K562 (cell line): ENCODE data around the gene COL9A3. TPM values are rescaled to one million over a fixed set of nuclear protein-coding genes. Genes with fewer than 3 reads are reported as not detected.
"Not testable (repeated sequence)": the region's sequence is repeated elsewhere in the genome, so short reads cannot be mapped to it uniquely, and the experiment has no call there.

ENCODE experiments used
- BHLHE40 ChIP-seq: IDR thresholded peaks from 2 replicates; pipeline ENCODE4 v1.6.1; 2011; ENCODE audit warnings: low read length, improper control_type of control experiment
- CTCF ChIP-seq, 3 experiments: IDR thresholded peaks in 2 of 3; conservative IDR thresholded peaks in 1 of 3; 2 replicates each; pipeline ENCODE4 v1.5.1; 2011 to 2012; ENCODE audit warnings: low read length in 3 of 3, mild to moderate bottlenecking in 3 of 3, control low read depth in 2 of 3, improper control_type of control experiment in 1 of 3, inconsistent platforms in 1 of 3, low read depth in 1 of 3, mixed read lengths in 1 of 3, moderate library complexity in 1 of 3; ENCODE audit not compliant: insufficient read depth in 2 of 3
- CXXC5 ChIP-seq: fragments of 250-450 bp; sonication (Bioruptor Pico); IDR thresholded peaks from 2 replicates; pipeline ENCODE4 v1.8.0; 2022; ENCODE audit warnings: inconsistent platforms, mild to moderate bottlenecking, moderate library complexity
- JUND ChIP-seq, 2 experiments: IDR thresholded peaks; 2 replicates in 1 of 2; 3 replicates in 1 of 2; pipeline ENCODE4 v1.6.1; 2011; ENCODE audit warnings: borderline replicate concordance in 2 of 2, low read depth in 2 of 2, low read length in 2 of 2, improper control_type of control experiment in 1 of 2, missing biosample characterization in 1 of 2, missing genetic modification characterization in 1 of 2, missing genetic modification reagents in 1 of 2
- RAD21 ChIP-seq, 2 experiments: fragments of 250-450 bp in 1 of 2; fragments of 450-650 bp in 1 of 2; sonication (Bioruptor Pico) in 1 of 2; formaldehyde crosslinking in 1 of 2; IDR thresholded peaks in 1 of 2; conservative IDR thresholded peaks in 1 of 2; 2 replicates each; pipeline versions ENCODE4 v1.4.0 to v1.8.0; 2020 to 2022; ENCODE audit warnings: mild to moderate bottlenecking in 2 of 2, moderate library complexity in 1 of 2
- RB1 ChIP-seq: fragments of 450-650 bp; IDR thresholded peaks from 2 replicates; pipeline ENCODE4 v1.6.1; 2017; ENCODE audit warnings: low read depth, mild to moderate bottlenecking
- SMC3 ChIP-seq: conservative IDR thresholded peaks from 2 replicates; pipeline ENCODE4 v1.6.1; 2011; ENCODE audit warnings: low read depth, low read length, improper control_type of control experiment; ENCODE audit not compliant: insufficient read depth
- ZKSCAN8 ChIP-seq: fragments of 200-800 bp; sonication (Bioruptor generic); IDR thresholded peaks from 2 replicates; pipeline ENCODE4 v1.6.1; 2016; ENCODE audit warnings: missing genetic modification characterization, missing compliant biosample characterization
- ZNF175 ChIP-seq: fragments of 200-800 bp; sonication (Bioruptor generic); IDR thresholded peaks from 2 replicates; pipeline ENCODE4 v1.6.1; 2016; ENCODE audit warnings: low read depth, mild to moderate bottlenecking, missing genetic modification characterization, missing compliant biosample characterization
- ZNF263 ChIP-seq: sonication (generic); formaldehyde crosslinking; IDR thresholded peaks from 2 replicates; pipeline ENCODE4 v1.8.0; 2022; ENCODE audit warnings: mild to moderate bottlenecking, missing genetic modification reagents, borderline replicate concordance
- polyA plus RNA-seq, 8 experiments: library from polyadenylated mRNA; depleted of rRNA in 4 of 8; stranded (reverse) in 5 of 8; unstranded in 3 of 8; fragments of >200 nt; fragmentation: Nextera tagmentation in 2 of 8; fragmentation: Illumina TruSeq in 1 of 8; extraction: Ambion mirVana in 2 of 8; extraction: Trizol in 1 of 8; gene quantifications; 2 replicates each; pipeline versions ENCODE4 v1.2.1 to v1.2.3, GENCODE V29; 2011 to 2014; ENCODE audit warnings: inconsistent platforms in 1 of 8, missing spikeins in 1 of 8
- total RNA-seq, 7 experiments: library from RNA; depleted of rRNA in 6 of 7; stranded (reverse); fragments of >200 nt in 6 of 7; fragmentation: Illumina TruSeq in 2 of 7; extraction: Trizol in 2 of 7; gene quantifications; 2 replicates each; pipeline versions ENCODE4 v1.2.1 to v1.2.3, GENCODE V29; 2011 to 2021; ENCODE audit warnings: low replicate concordance in 1 of 7

The COL9A3 gene
- total and polyA plus RNA-seq, 9 of the 15 experiments (the other 6 are each of a cell fraction or from before 2014, with no cell fraction given), result 0.14 to 3.6 (median 0.88) TPM; not detected in 1

GRCh38 chr20:62873681-62874031, 56.8 kb downstream of the COL9A3 start (continued):
- 0 out of 2 replicates have a peak, but pooled peaks have one; percentile 35 for TF ChIP-seq ZKSCAN8 (CRISPR knock-in tag)
- 0 out of 2 replicates have a peak, but pooled peaks have one; percentile 27 for TF ChIP-seq ZNF175
- peak; percentile 45 to 74 for TF ChIP-seq RAD21 (CRISPR knock-in tag; conservative IDR thresholded peaks at IDR 0.05 in 1 of 2, IDR thresholded peaks at IDR 0.05 in 1 of 2)
- TF ChIP-seq CTCF (IDR thresholded peaks at IDR 0.05 in 2 of 3, conservative IDR thresholded peaks at IDR 0.05 in 1 of 3; ENCODE audit: insufficient read depth in 2 of 3, low read depth in 1 of 3, low read length in 3 of 3), result peak; percentile 61 to 69 (median 66)
- 0 out of 2 replicates have a peak, but pooled peaks have one; percentile 35 for TF ChIP-seq RB1
- TF ChIP-seq BHLHE40, result 0 out of 2 replicates have a peak, but pooled peaks have one; percentile 39
- TF ChIP-seq ZNF263 (CRISPR knock-in tag), result peak; percentile 22; the same call in 1 of the 2 replicates
- TF ChIP-seq CXXC5 (CRISPR knock-in tag), result peak; percentile 80
- TF ChIP-seq JUND (IDR thresholded peaks at IDR 0.05; ENCODE audit: borderline replicate concordance, low read depth, low read length), result peak; percentile 69; the same call in 1 of the 2 replicates
- TF ChIP-seq JUND (tag; IDR thresholded peaks at IDR 0.05; ENCODE audit: borderline replicate concordance, low read depth, low read length), result not testable (repeated sequence)
- TF ChIP-seq SMC3, result 0 out of 2 replicates have a peak, but pooled peaks have one; percentile 39
